Measurements from ENCODE around the gene SLC23A1.
"Not testable (repeated sequence)": the region's sequence is repeated elsewhere in the genome, so short reads cannot be mapped to it uniquely, and the experiment has no call there.

Gene SLC23A1

GRCh38 chr5:139360384-139360783 is 22.7 kb downstream of the SLC23A1 start:
- no peaks in the 10 kb centered on the region for H3K4me1 ChIP-seq (ENCODE audit: insufficient read depth, low read length, poor library complexity, severe bottlenecking)
- peaks cover 69% of the 10 kb centered on the region for H4K20me1 ChIP-seq (ENCODE audit: insufficient read depth, low read length, poor library complexity, severe bottlenecking)
- TF ChIP-seq EZH2phosphoT487 (IDR thresholded peaks at IDR 0.05; ENCODE audit: borderline replicate concordance) (no peak), CTCF (conservative IDR thresholded peaks at IDR 0.05; ENCODE audit: low read length) (no peak)

GRCh38 chr5:139358064-139358463 is 25.0 kb downstream of the SLC23A1 start:
- H3K9me3 ChIP-seq (ENCODE audit: insufficient read depth, low read depth, low read length) = no peaks in the 10 kb centered on the region
- H3K4me3 ChIP-seq (ENCODE audit: low read length, poor library complexity, severe bottlenecking) = no peak overlapping the region
- H2AFZ ChIP-seq (ENCODE audit: low read length) = no peak overlapping the region
- TF ChIP-seq CTCF (conservative IDR thresholded peaks at IDR 0.05; ENCODE audit: low read length) = no peak
- no peak for TF ChIP-seq EZH2phosphoT487 (IDR thresholded peaks at IDR 0.05; ENCODE audit: borderline replicate concordance)
- H4K20me1 ChIP-seq (ENCODE audit: insufficient read depth, low read length, poor library complexity, severe bottlenecking) = peaks cover 82% of the 10 kb centered on the region
- H3K9me2 ChIP-seq (replicated peaks; ENCODE audit: low read depth, low read length) = no peaks in the 10 kb centered on the region
- no peaks in the 10 kb centered on the region for H3F3A ChIP-seq (ENCODE audit: low read depth)
- H3K79me2 ChIP-seq (ENCODE audit: insufficient read depth, low read length) = peaks cover 97% of the 10 kb centered on the region
- H3K9ac ChIP-seq (ENCODE audit: low read depth, low read length, poor library complexity, severe bottlenecking) = no peak overlapping the region
- H3K27me3 ChIP-seq (ENCODE audit: insufficient read depth, low read length, poor library complexity, severe bottlenecking) = no peaks in the 10 kb centered on the region
- no peaks in the 10 kb centered on the region for H3K4me1 ChIP-seq (ENCODE audit: insufficient read depth, low read length, poor library complexity, severe bottlenecking)
- H3K36me3 ChIP-seq (ENCODE audit: insufficient read depth, low read length) = peaks cover 29% of the 10 kb centered on the region
- no peak overlapping the region for H3K4me2 ChIP-seq (ENCODE audit: low read depth, low read length, poor library complexity, severe bottlenecking)

More at GRCh38 chr5:139360384-139360783, 22.7 kb downstream of the SLC23A1 start:
- Histone ChIP-seq H3K4me2 (ENCODE audit: low read depth, low read length, poor library complexity, severe bottlenecking) (no peak overlapping the region), H3K9ac (ENCODE audit: low read depth, low read length, poor library complexity, severe bottlenecking) (no peak overlapping the region), H3K27me3 (ENCODE audit: insufficient read depth, low read length, poor library complexity, severe bottlenecking) (no peaks in the 10 kb centered on the region), H2AFZ (ENCODE audit: low read length) (no peak overlapping the region), H3K9me3 (ENCODE audit: insufficient read depth, low read depth, low read length) (no peaks in the 10 kb centered on the region), H3F3A (ENCODE audit: low read depth) (no peaks in the 10 kb centered on the region), H3K9me2 (replicated peaks; ENCODE audit: low read depth, low read length) (no peaks in the 10 kb centered on the region), H3K36me3 (ENCODE audit: insufficient read depth, low read length) (peaks cover 35% of the 10 kb centered on the region), H3K79me2 (ENCODE audit: insufficient read depth, low read length) (peaks cover 82% of the 10 kb centered on the region), H3K4me3 (ENCODE audit: low read length, poor library complexity, severe bottlenecking) (no peak overlapping the region)

- H4K20me1 ChIP-seq (ENCODE audit: insufficient read depth, low read length, poor library complexity, severe bottlenecking) = peaks cover 87% of the 10 kb centered on the region
- H3K27me3 ChIP-seq (ENCODE audit: insufficient read depth, low read length, poor library complexity, severe bottlenecking); H3F3A ChIP-seq (ENCODE audit: low read depth); H2AFZ ChIP-seq (ENCODE audit: low read length); H3K4me3 ChIP-seq (ENCODE audit: low read length, poor library complexity, severe bottlenecking); H3K9me3 ChIP-seq (ENCODE audit: insufficient read depth, low read depth, low read length); H3K4me1 ChIP-seq (ENCODE audit: insufficient read depth, low read length, poor library complexity, severe bottlenecking); H3K4me2 ChIP-seq (ENCODE audit: low read depth, low read length, poor library complexity, severe bottlenecking); H3K9me2 ChIP-seq (replicated peaks; ENCODE audit: low read depth, low read length); H3K9ac ChIP-seq (ENCODE audit: low read depth, low read length, poor library complexity, severe bottlenecking): not testable (repeated sequence)
- H3K36me3 ChIP-seq (ENCODE audit: insufficient read depth, low read length) = peaks cover 31% of the 10 kb centered on the region
- peaks cover 100% of the 10 kb centered on the region for H3K79me2 ChIP-seq (ENCODE audit: insufficient read depth, low read length)
Measured at GRCh38 chr5:139355900-139356299, 27.2 kb downstream of the SLC23A1 start.

GRCh38 chr5:139354186-139354585 is 28.9 kb downstream of the SLC23A1 start:
- Histone ChIP-seq H3K27me3 (ENCODE audit: insufficient read depth, low read length, poor library complexity, severe bottlenecking) (no peaks in the 10 kb centered on the region), H3K4me3 (ENCODE audit: low read length, poor library complexity, severe bottlenecking) (no peak overlapping the region), H4K20me1 (ENCODE audit: insufficient read depth, low read length, poor library complexity, severe bottlenecking) (peaks cover 88% of the 10 kb centered on the region), H3F3A (ENCODE audit: low read depth) (no peaks in the 10 kb centered on the region; the same call in 1 of the 2 replicates), H2AFZ (ENCODE audit: low read length) (no peak overlapping the region), H3K9me2 (replicated peaks; ENCODE audit: low read depth, low read length) (no peaks in the 10 kb centered on the region), H3K9me3 (ENCODE audit: insufficient read depth, low read depth, low read length) (no peaks in the 10 kb centered on the region), H3K4me1 (ENCODE audit: insufficient read depth, low read length, poor library complexity, severe bottlenecking) (no peaks in the 10 kb centered on the region), H3K9ac (ENCODE audit: low read depth, low read length, poor library complexity, severe bottlenecking) (no peak overlapping the region), H3K79me2 (ENCODE audit: insufficient read depth, low read length) (peaks cover 100% of the 10 kb centered on the region), H3K36me3 (ENCODE audit: insufficient read depth, low read length) (peaks cover 31% of the 10 kb centered on the region), H3K4me2 (ENCODE audit: low read depth, low read length, poor library complexity, severe bottlenecking) (no peak overlapping the region)
- no peak for TF ChIP-seq CTCF (conservative IDR thresholded peaks at IDR 0.05; ENCODE audit: low read length)
- no peak for TF ChIP-seq EZH2phosphoT487 (IDR thresholded peaks at IDR 0.05; ENCODE audit: borderline replicate concordance)

GRCh38 chr5:139347863-139348262 is 35.2 kb downstream of the SLC23A1 start:
- Histone ChIP-seq H4K20me1 (ENCODE audit: insufficient read depth, low read length, poor library complexity, severe bottlenecking) (peaks cover 87% of the 10 kb centered on the region), H3K79me2 (ENCODE audit: insufficient read depth, low read length) (peaks cover 100% of the 10 kb centered on the region), H3K4me1 (ENCODE audit: insufficient read depth, low read length, poor library complexity, severe bottlenecking) (peaks cover 22% of the 10 kb centered on the region)
- H3K27me3 ChIP-seq (ENCODE audit: insufficient read depth, low read length, poor library complexity, severe bottlenecking); H2AFZ ChIP-seq (ENCODE audit: low read length); H3K4me2 ChIP-seq (ENCODE audit: low read depth, low read length, poor library complexity, severe bottlenecking); H3K36me3 ChIP-seq (ENCODE audit: insufficient read depth, low read length); H3K9me2 ChIP-seq (replicated peaks; ENCODE audit: low read depth, low read length); H3K4me3 ChIP-seq (ENCODE audit: low read length, poor library complexity, severe bottlenecking); H3F3A ChIP-seq (ENCODE audit: low read depth); H3K9me3 ChIP-seq (ENCODE audit: insufficient read depth, low read depth, low read length); H3K9ac ChIP-seq (ENCODE audit: low read depth, low read length, poor library complexity, severe bottlenecking): not testable (repeated sequence)

Data from Loucy (cell line).